ENCODE results near the gene BTBD19. TPM values are rescaled to one million over a fixed set of nuclear protein-coding genes. Genes with fewer than 3 reads are reported as not detected.

BTBD19 gene
- total RNA-seq, 1 donor from 2014 or later, result 5.5 TPM

GRCh38 chr1:44851308-44851707, 43.0 kb downstream of the BTBD19 start:
- H3K27me3 Mint-ChIP-seq (ENCODE audit: low read depth), result no peaks in the 10 kb centered on the region
- peaks cover 14% of the 10 kb centered on the region for H3K36me3 Mint-ChIP-seq (ENCODE audit: low read depth)
- no peak for DNase-seq (ENCODE audit: low read depth, low spot score)
- TF ChIP-seq CTCF (conservative IDR thresholded peaks at IDR 0.05), result no peak
- H3K4me1 Mint-ChIP-seq, result peaks cover 19% of the 10 kb centered on the region
- no peaks in the 10 kb centered on the region for H3K9me3 Mint-ChIP-seq
- H3K4me3 Mint-ChIP-seq, result no peak overlapping the region
- no peak overlapping the region for H3K27ac Mint-ChIP-seq (ENCODE audit: unreplicated experiment)

GRCh38 chr1:44853201-44853600, 44.9 kb downstream of the BTBD19 start:
- Mint-ChIP-seq H3K36me3 (ENCODE audit: low read depth) (peaks cover 18% of the 10 kb centered on the region), H3K4me3 (no peak overlapping the region), H3K27me3 (ENCODE audit: low read depth) (no peaks in the 10 kb centered on the region), H3K27ac (ENCODE audit: unreplicated experiment) (no peak overlapping the region), H3K9me3 (no peaks in the 10 kb centered on the region), H3K4me1 (peaks cover 16% of the 10 kb centered on the region)
- no peak for TF ChIP-seq CTCF (conservative IDR thresholded peaks at IDR 0.05)
- DNase-seq (ENCODE audit: low read depth, low spot score), result no peak

- Mint-ChIP-seq H3K4me1 (no peaks in the 10 kb centered on the region), H3K27ac (ENCODE audit: unreplicated experiment) (no peak overlapping the region), H3K4me3 (no peak overlapping the region), H3K36me3 (ENCODE audit: low read depth) (peaks cover 15% of the 10 kb centered on the region), H3K9me3 (no peaks in the 10 kb centered on the region), H3K27me3 (ENCODE audit: low read depth) (no peaks in the 10 kb centered on the region)
- no peak for TF ChIP-seq CTCF (conservative IDR thresholded peaks at IDR 0.05)
- no peak for DNase-seq (ENCODE audit: low read depth, low spot score)
Measured at GRCh38 chr1:44854970-44855369, 46.6 kb downstream of the BTBD19 start.

- Mint-ChIP-seq H3K27me3 (ENCODE audit: low read depth) (no peaks in the 10 kb centered on the region), H3K36me3 (ENCODE audit: low read depth) (peaks cover 13% of the 10 kb centered on the region), H3K9me3 (no peaks in the 10 kb centered on the region), H3K27ac (ENCODE audit: unreplicated experiment) (no peak overlapping the region), H3K4me3 (no peak overlapping the region), H3K4me1 (no peaks in the 10 kb centered on the region)
- DNase-seq (ENCODE audit: low read depth, low spot score), result no peak
- TF ChIP-seq CTCF (conservative IDR thresholded peaks at IDR 0.05), result no peak
Measured at GRCh38 chr1:44855742-44856141, 47.4 kb downstream of the BTBD19 start.

- no peaks in the 10 kb centered on the region for H3K9me3 Mint-ChIP-seq
Measured at GRCh38 chr1:44857446-44857845, 49.1 kb downstream of the BTBD19 start.

More at GRCh38 chr1:44857446-44857845, 49.1 kb downstream of the BTBD19 start:
- Mint-ChIP-seq H3K36me3 (ENCODE audit: low read depth) (peaks cover 10% of the 10 kb centered on the region), H3K27me3 (ENCODE audit: low read depth) (no peaks in the 10 kb centered on the region), H3K4me1 (no peaks in the 10 kb centered on the region), H3K27ac (ENCODE audit: unreplicated experiment) (no peak overlapping the region), H3K4me3 (no peak overlapping the region)
- no peak for TF ChIP-seq CTCF (conservative IDR thresholded peaks at IDR 0.05)
- no peak for DNase-seq (ENCODE audit: low read depth, low spot score)
